ENCODE data around the gene TOMT. TPM values are rescaled to one million over a fixed set of nuclear protein-coding genes. Genes with fewer than 3 reads are reported as not detected.
A peak's percentile ranks its signal among the peaks of the same experiment; 100 is the strongest.

TOMT gene
- total and polyA plus RNA-seq, 2 of the 13 experiments (the other 11 are each of a cell fraction or from before 2014, with no cell fraction given): not detected

GRCh38 chr11:72112978-72113808 is 7.5 kb downstream of the TOMT start (continued):
- TF ChIP-seq TFDP2 (CRISPR knock-in tag; IDR thresholded peaks at IDR 0.05) (no peak), ZNF430 (CRISPR knock-in tag; IDR thresholded peaks at IDR 0.05) (no peak), MAZ (IDR thresholded peaks at IDR 0.05; ENCODE audit: borderline replicate concordance, low read depth, low read length) (no peak), MAZ (CRISPR knock-in tag; IDR thresholded peaks at IDR 0.05; ENCODE audit: low read depth) (0 out of 2 replicates have a peak, but pooled peaks have one; percentile 11), SMAD1 (CRISPR knock-in tag; IDR thresholded peaks at IDR 0.05; ENCODE audit: borderline replicate concordance, low read depth) (peak; percentile 76; the same call in 1 of the 2 replicates), ZNF709 (CRISPR knock-in tag; IDR thresholded peaks at IDR 0.05) (0 out of 2 replicates have a peak, but pooled peaks have one; percentile 7), GFI1 (CRISPR knock-in tag; IDR thresholded peaks at IDR 0.05; ENCODE audit: borderline replicate concordance) (0 out of 2 replicates have a peak, but pooled peaks have one; percentile 4), TRAFD1 (CRISPR knock-in tag; IDR thresholded peaks at IDR 0.05; ENCODE audit: borderline replicate concordance) (no peak), AHR (CRISPR knock-in tag; IDR thresholded peaks at IDR 0.05) (no peak), GMEB1 (CRISPR knock-in tag; IDR thresholded peaks at IDR 0.05; ENCODE audit: borderline replicate concordance) (no peak)
- TF ChIP-seq, protein P1, sequence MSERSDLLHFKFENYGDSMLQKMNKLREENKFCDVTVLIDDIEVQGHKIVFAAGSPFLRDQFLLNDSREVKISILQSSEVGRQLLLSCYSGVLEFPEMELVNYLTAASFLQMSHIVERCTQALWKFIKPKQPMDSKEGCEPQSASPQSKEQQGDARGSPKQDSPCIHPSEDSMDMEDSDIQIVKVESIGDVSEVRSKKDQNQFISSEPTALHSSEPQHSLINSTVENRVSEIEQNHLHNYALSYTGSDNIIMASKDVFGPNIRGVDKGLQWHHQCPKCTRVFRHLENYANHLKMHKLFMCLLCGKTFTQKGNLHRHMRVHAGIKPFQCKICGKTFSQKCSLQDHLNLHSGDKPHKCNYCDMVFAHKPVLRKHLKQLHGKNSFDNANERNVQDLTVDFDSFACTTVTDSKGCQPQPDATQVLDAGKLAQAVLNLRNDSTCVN (CRISPR knock-in tag; IDR thresholded peaks at IDR 0.05; ENCODE audit: borderline replicate concordance): no peak
- TF ChIP-seq, protein P2, sequence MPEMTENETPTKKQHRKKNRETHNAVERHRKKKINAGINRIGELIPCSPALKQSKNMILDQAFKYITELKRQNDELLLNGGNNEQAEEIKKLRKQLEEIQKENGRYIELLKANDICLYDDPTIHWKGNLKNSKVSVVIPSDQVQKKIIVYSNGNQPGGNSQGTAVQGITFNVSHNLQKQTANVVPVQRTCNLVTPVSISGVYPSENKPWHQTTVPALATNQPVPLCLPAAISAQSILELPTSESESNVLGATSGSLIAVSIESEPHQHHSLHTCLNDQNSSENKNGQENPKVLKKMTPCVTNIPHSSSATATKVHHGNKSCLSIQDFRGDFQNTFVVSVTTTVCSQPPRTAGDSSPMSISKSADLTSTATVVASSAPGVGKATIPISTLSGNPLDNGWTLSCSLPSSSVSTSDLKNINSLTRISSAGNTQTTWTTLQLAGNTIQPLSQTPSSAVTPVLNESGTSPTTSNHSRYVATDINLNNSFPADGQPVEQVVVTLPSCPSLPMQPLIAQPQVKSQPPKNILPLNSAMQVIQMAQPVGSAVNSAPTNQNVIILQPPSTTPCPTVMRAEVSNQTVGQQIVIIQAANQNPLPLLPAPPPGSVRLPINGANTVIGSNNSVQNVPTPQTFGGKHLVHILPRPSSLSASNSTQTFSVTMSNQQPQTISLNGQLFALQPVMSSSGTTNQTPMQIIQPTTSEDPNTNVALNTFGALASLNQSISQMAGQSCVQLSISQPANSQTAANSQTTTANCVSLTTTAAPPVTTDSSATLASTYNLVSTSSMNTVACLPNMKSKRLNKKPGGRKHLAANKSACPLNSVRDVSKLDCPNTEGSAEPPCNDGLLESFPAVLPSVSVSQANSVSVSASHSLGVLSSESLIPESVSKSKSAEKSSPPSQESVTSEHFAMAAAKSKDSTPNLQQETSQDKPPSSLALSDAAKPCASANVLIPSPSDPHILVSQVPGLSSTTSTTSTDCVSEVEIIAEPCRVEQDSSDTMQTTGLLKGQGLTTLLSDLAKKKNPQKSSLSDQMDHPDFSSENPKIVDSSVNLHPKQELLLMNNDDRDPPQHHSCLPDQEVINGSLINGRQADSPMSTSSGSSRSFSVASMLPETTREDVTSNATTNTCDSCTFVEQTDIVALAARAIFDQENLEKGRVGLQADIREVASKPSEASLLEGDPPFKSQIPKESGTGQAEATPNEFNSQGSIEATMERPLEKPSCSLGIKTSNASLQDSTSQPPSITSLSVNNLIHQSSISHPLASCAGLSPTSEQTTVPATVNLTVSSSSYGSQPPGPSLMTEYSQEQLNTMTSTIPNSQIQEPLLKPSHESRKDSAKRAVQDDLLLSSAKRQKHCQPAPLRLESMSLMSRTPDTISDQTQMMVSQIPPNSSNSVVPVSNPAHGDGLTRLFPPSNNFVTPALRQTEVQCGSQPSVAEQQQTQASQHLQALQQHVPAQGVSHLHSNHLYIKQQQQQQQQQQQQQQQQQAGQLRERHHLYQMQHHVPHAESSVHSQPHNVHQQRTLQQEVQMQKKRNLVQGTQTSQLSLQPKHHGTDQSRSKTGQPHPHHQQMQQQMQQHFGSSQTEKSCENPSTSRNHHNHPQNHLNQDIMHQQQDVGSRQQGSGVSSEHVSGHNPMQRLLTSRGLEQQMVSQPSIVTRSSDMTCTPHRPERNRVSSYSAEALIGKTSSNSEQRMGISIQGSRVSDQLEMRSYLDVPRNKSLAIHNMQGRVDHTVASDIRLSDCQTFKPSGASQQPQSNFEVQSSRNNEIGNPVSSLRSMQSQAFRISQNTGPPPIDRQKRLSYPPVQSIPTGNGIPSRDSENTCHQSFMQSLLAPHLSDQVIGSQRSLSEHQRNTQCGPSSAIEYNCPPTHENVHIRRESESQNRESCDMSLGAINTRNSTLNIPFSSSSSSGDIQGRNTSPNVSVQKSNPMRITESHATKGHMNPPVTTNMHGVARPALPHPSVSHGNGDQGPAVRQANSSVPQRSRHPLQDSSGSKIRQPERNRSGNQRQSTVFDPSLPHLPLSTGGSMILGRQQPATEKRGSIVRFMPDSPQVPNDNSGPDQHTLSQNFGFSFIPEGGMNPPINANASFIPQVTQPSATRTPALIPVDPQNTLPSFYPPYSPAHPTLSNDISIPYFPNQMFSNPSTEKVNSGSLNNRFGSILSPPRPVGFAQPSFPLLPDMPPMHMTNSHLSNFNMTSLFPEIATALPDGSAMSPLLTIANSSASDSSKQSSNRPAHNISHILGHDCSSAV (CRISPR knock-in tag; IDR thresholded peaks at IDR 0.05; ENCODE audit: borderline replicate concordance): no peak

Data from HepG2 (cell line).